HG02623 (cell line): ENCODE results near the gene ALLC.
"Not testable (repeated sequence)": the region's sequence is repeated elsewhere in the genome, so short reads cannot be mapped to it uniquely, and the experiment has no call there.

Source experiments
- ATAC-seq: cut with Tn5 transposase; IDR thresholded peaks from one replicate; pipeline ENCODE4 v1.9.1; 2021; ENCODE audit warnings: moderate library complexity; ENCODE audit not compliant: unreplicated experiment

ALLC gene

GRCh38 chr2:3657881-3658280 is at the start of gene ALLC:
Gene ALLC (plus strand): TSS chr2:3658200. CDS start chr2:3671158, 12,958 bp downstream.
- no peak for ATAC-seq

- ATAC-seq = no peak
Measured at GRCh38 chr2:3608373-3609278, 49.4 kb upstream of the ALLC start.

GRCh38 chr2:3609279-3609673 is 48.7 kb upstream of the ALLC start:
- peak; percentile 70 for ATAC-seq

GRCh38 chr2:3610415-3610814 is 47.6 kb upstream of the ALLC start:
- ATAC-seq = no peak

GRCh38 chr2:3610881-3611505 is 47.0 kb upstream of the ALLC start:
- no peak for ATAC-seq

GRCh38 chr2:3611589-3611988 is 46.4 kb upstream of the ALLC start:
- no peak for ATAC-seq

GRCh38 chr2:3612639-3613523 is 45.1 kb upstream of the ALLC start:
- no peak for ATAC-seq

GRCh38 chr2:3613524-3613905 is 44.5 kb upstream of the ALLC start:
- no peak for ATAC-seq

- not testable (repeated sequence) for ATAC-seq
Measured at GRCh38 chr2:3614743-3615142, 43.3 kb upstream of the ALLC start.

GRCh38 chr2:3615541-3616200 is 42.3 kb upstream of the ALLC start:
- ATAC-seq = not testable (repeated sequence)

GRCh38 chr2:3616435-3617197 is 41.4 kb upstream of the ALLC start:
- not testable (repeated sequence) for ATAC-seq

- ATAC-seq = no peak
Measured at GRCh38 chr2:3617198-3617890, 40.7 kb upstream of the ALLC start.

- ATAC-seq = no peak
Measured at GRCh38 chr2:3618367-3618766, 39.6 kb upstream of the ALLC start.

GRCh38 chr2:3619033-3619432 is 39.0 kb upstream of the ALLC start:
- ATAC-seq = no peak

- not testable (repeated sequence) for ATAC-seq
Measured at GRCh38 chr2:3619661-3620060, 38.3 kb upstream of the ALLC start.

GRCh38 chr2:3620834-3621233 is 37.2 kb upstream of the ALLC start:
- no peak for ATAC-seq

GRCh38 chr2:3622967-3623366 is 35.0 kb upstream of the ALLC start:
- no peak for ATAC-seq

- ATAC-seq = peak; percentile 72
Measured at GRCh38 chr2:3624059-3624794, 33.8 kb upstream of the ALLC start.

- no peak for ATAC-seq
Measured at GRCh38 chr2:3625186-3625585, 32.8 kb upstream of the ALLC start.
